H1 (cell line): Measurements from ENCODE around the gene PRXL2B. TPM values are rescaled to one million over a fixed set of nuclear protein-coding genes. Genes with fewer than 3 reads are reported as not detected.

Experiments
- CTCF ChIA-PET: fragments of 300-600 bp; sonication (Branson Sonifier 250); formaldehyde crosslinking; loops from one replicate; lab custom pipeline; 2021; ENCODE audit not compliant: partially characterized antibody; lab: Charles Lee
- POLR2A ChIA-PET: fragments of 300-600 bp; sonication (Branson Sonifier 250); formaldehyde crosslinking; loops from one replicate; lab custom pipeline; 2021; ENCODE audit warnings: inconsistent platforms; ENCODE audit not compliant: partially characterized antibody; lab: Charles Lee
- DNase-seq, 2 experiments: peaks; one replicate each; pipeline versions ENCODE4 v3.0.0 to v3.0.0-alpha.2; 2010 to 2022; ENCODE audit warnings: low spot score in 2 of 2, low read depth in 1 of 2, mixed read lengths in 1 of 2
- FAIRE-seq: peaks from 2 replicates; lab custom pipeline; 2011; peaks lifted over from hg19 to GRCh38; lab: Jason Lieb, UNC
- H2AFZ ChIP-seq: 2 replicates; pipeline ENCODE4 v1.8.1; 2012; ENCODE audit warnings: low read length, inconsistent platforms
- H2AK5ac ChIP-seq: 2 replicates; pipeline ENCODE4 v1.6.1; 2013; ENCODE audit warnings: low read depth, low read length
- H2BK120ac ChIP-seq: replicated peaks from 2 replicates; pipeline ENCODE3; 2013; ENCODE audit warnings: low read depth, low read length, inconsistent platforms
- H2BK12ac ChIP-seq: 2 replicates; pipeline ENCODE4 v1.6.1; 2013; ENCODE audit warnings: low read depth, low read length
- H2BK15ac ChIP-seq: 2 replicates; pipeline ENCODE4 v1.6.1; 2013; ENCODE audit warnings: low read length
- H2BK20ac ChIP-seq: 2 replicates; pipeline ENCODE4 v1.6.1; 2013; ENCODE audit warnings: low read length
- H2BK5ac ChIP-seq: 2 replicates; pipeline ENCODE4 v1.6.1; 2013; ENCODE audit warnings: low read depth, low read length
- H3K14ac ChIP-seq: 2 replicates; pipeline ENCODE4 v1.6.1; 2013; ENCODE audit warnings: inconsistent platforms; ENCODE audit not compliant: insufficient read length
- H3K18ac ChIP-seq: 2 replicates; pipeline ENCODE4 v1.6.1; 2013; ENCODE audit warnings: low read length; ENCODE audit errors: extremely low read depth
- H3K23ac ChIP-seq: 2 replicates; pipeline ENCODE4 v1.6.1; 2013; ENCODE audit warnings: inconsistent platforms; ENCODE audit not compliant: insufficient read length
- H3K23me2 ChIP-seq: 2 replicates; pipeline ENCODE4 v1.6.1; 2013; ENCODE audit warnings: low read depth, low read length
- H3K27ac ChIP-seq: 2 replicates; pipeline ENCODE4 v1.6.1; 2011; ENCODE audit warnings: low read depth, low read length, inconsistent platforms
- H3K27me3 ChIP-seq, 4 experiments: replicated peaks in 1 of 4; 1 replicate in 1 of 4; 2 replicates in 3 of 4; pipeline versions ENCODE4 v1.6.1 to v1.8.1; 2011 to 2013; ENCODE audit warnings: low read length in 3 of 4, mild to moderate bottlenecking in 3 of 4, inconsistent platforms in 2 of 4, mixed read lengths in 2 of 4, moderate library complexity in 1 of 4; ENCODE audit not compliant: control insufficient read depth in 3 of 4, insufficient read depth in 3 of 4; ENCODE audit errors: extremely low read depth in 1 of 4
- H3K36me3 ChIP-seq, 4 experiments: 2 replicates each; pipeline versions ENCODE4 v1.6.1 to v1.8.1; 2011 to 2013; ENCODE audit warnings: mild to moderate bottlenecking in 4 of 4, low read length in 3 of 4, moderate library complexity in 2 of 4, control low read depth in 1 of 4, inconsistent platforms in 1 of 4; ENCODE audit not compliant: insufficient read depth in 4 of 4, control insufficient read depth in 2 of 4
- H3K4ac ChIP-seq: replicated peaks from 2 replicates; pipeline ENCODE3; 2013; ENCODE audit warnings: low read length, low read depth, mixed read lengths, inconsistent platforms; ENCODE audit not compliant: insufficient read length
- H3K4me1 ChIP-seq, 4 experiments: replicated peaks in 1 of 4; 1 replicate in 1 of 4; 2 replicates in 3 of 4; pipeline versions ENCODE4 v1.6.1 to v1.8.1; 2011 to 2013; ENCODE audit warnings: low read length in 3 of 4, inconsistent platforms in 2 of 4, mixed read lengths in 1 of 4; ENCODE audit not compliant: insufficient read depth in 4 of 4, control insufficient read depth in 3 of 4
- H3K4me2 ChIP-seq, 2 experiments: 2 replicates each; pipeline versions ENCODE4 v1.6.1 to v1.8.1; 2011 to 2013; ENCODE audit warnings: low read depth in 2 of 2, low read length in 2 of 2, control low read depth in 1 of 2, inconsistent platforms in 1 of 2, mild to moderate bottlenecking in 1 of 2; ENCODE audit not compliant: insufficient read depth in 1 of 2
- H3K4me3 ChIP-seq, 4 experiments: fragments of 200-600, 300-600 bp in 1 of 4; sonication (generic), shearing (Covaris generic), sonication (Bioruptor Twin) in 1 of 4; 2 replicates each; pipeline versions ENCODE4 v1.5.1 to v1.8.1; 2011 to 2016; ENCODE audit warnings: low read length in 4 of 4, low read depth in 3 of 4, control low read depth in 2 of 4, inconsistent platforms in 2 of 4, mild to moderate bottlenecking in 2 of 4, mixed read lengths in 1 of 4, moderate library complexity in 1 of 4; ENCODE audit not compliant: insufficient read depth in 2 of 4; ENCODE audit errors: extremely low read depth in 1 of 4
- H3K56ac ChIP-seq: replicated peaks from 2 replicates; pipeline ENCODE3; 2013; ENCODE audit warnings: low read depth, mild to moderate bottlenecking, mixed read lengths, low read length, inconsistent platforms; ENCODE audit not compliant: insufficient read length
- H3K79me1 ChIP-seq: 2 replicates; pipeline ENCODE4 v1.6.1; 2013; ENCODE audit warnings: low read depth, low read length, control low read depth
- H3K79me2 ChIP-seq, 2 experiments: 2 replicates each; pipeline versions ENCODE4 v1.6.1 to v1.8.1; 2012 to 2013; ENCODE audit warnings: low read length in 2 of 2, mild to moderate bottlenecking in 2 of 2, inconsistent platforms in 1 of 2; ENCODE audit not compliant: insufficient read depth in 2 of 2, control insufficient read depth in 1 of 2
- H3K9ac ChIP-seq, 4 experiments: replicated peaks in 1 of 4; 1 replicate in 1 of 4; 2 replicates in 3 of 4; pipeline versions ENCODE4 v1.6.1 to v1.8.1; 2011 to 2013; ENCODE audit warnings: low read depth in 3 of 4, low read length in 3 of 4, control low read depth in 2 of 4, mild to moderate bottlenecking in 2 of 4, moderate library complexity in 2 of 4, inconsistent platforms in 1 of 4; ENCODE audit errors: extremely low read depth in 1 of 4
- H3K9me3 ChIP-seq, 2 experiments: 2 replicates each; pipeline versions ENCODE4 v1.6.1 to v1.8.1; 2012 to 2013; ENCODE audit warnings: mild to moderate bottlenecking in 2 of 2, moderate library complexity in 2 of 2, control low read depth in 1 of 2, inconsistent platforms in 1 of 2, low read depth in 1 of 2, low read length in 1 of 2, mixed read lengths in 1 of 2; ENCODE audit not compliant: insufficient read depth in 2 of 2
- H4K20me1 ChIP-seq, 2 experiments: replicated peaks in 1 of 2; 2 replicates each; pipeline versions ENCODE3 to v1.8.1; 2011 to 2013; ENCODE audit warnings: inconsistent platforms in 2 of 2, low read length in 2 of 2, mild to moderate bottlenecking in 1 of 2; ENCODE audit not compliant: insufficient read depth in 2 of 2, control insufficient read depth in 1 of 2
- H4K5ac ChIP-seq: 2 replicates; pipeline ENCODE4 v1.6.1; 2013; ENCODE audit warnings: low read length, low read depth, mixed read lengths, inconsistent platforms; ENCODE audit not compliant: insufficient read length
- H4K8ac ChIP-seq: 2 replicates; pipeline ENCODE4 v1.8.0; 2013; ENCODE audit warnings: mild to moderate bottlenecking, moderate library complexity, low read length, inconsistent platforms; ENCODE audit not compliant: insufficient read depth; ENCODE audit errors: extremely low read depth
- H4K91ac ChIP-seq: replicated peaks from 2 replicates; pipeline ENCODE3; 2013; ENCODE audit warnings: low read length, mixed read lengths, inconsistent platforms; ENCODE audit not compliant: insufficient read length
- GABPA ChIP-seq: IDR thresholded peaks from 2 replicates; pipeline ENCODE4 v1.6.1; 2011; ENCODE audit warnings: mild to moderate bottlenecking, low read length, moderate library complexity, borderline replicate concordance; ENCODE audit not compliant: insufficient read depth
- HDAC6 ChIP-seq: IDR thresholded peaks from one replicate; pipeline ENCODE4 v1.7.1; 2012; ENCODE audit warnings: low read depth, mild to moderate bottlenecking, inconsistent platforms, low read length, moderate library complexity
- RFX5 ChIP-seq: IDR thresholded peaks from 2 replicates; pipeline ENCODE4 v1.6.1; 2011; ENCODE audit warnings: low read depth, low read length, improper control_type of control experiment, borderline replicate concordance
- SIN3A ChIP-seq, 2 experiments: IDR thresholded peaks in 1 of 2; conservative IDR thresholded peaks in 1 of 2; 2 replicates each; pipeline ENCODE4 v1.6.1; 2011 to 2012; ENCODE audit warnings: low read length in 2 of 2, improper control_type of control experiment in 1 of 2, low read depth in 1 of 2, mild to moderate bottlenecking in 1 of 2
- WGBS, 2 experiments: shearing (Covaris generic) in 1 of 2; methylation state at CpG; one replicate each; pipeline versions ENCODE4 v1.1.6 to v1.1.7; 2013 to 2015; ENCODE audit warnings: low lambda C conversion rate in 2 of 2, mixed read lengths in 2 of 2, inconsistent platforms in 1 of 2, low coverage in 1 of 2, missing lambda C conversion rate in 1 of 2; ENCODE audit not compliant: insufficient replicate concordance in 2 of 2, insufficient coverage in 1 of 2, insufficient read length in 1 of 2; ENCODE audit errors: extremely low coverage in 1 of 2, missing lambda C conversion rate in 1 of 2; 5-methylcytosine and 5-hydroxymethylcytosine counted together
- polyA plus RNA-seq, 7 experiments: library from polyadenylated mRNA; depleted of rRNA in 3 of 7; stranded (reverse) in 5 of 7; unstranded in 2 of 7; fragments of >200 nt in 5 of 7; fragments of 200-250 nt in 2 of 7; gene quantifications; 1 replicate in 5 of 7; 2 replicates in 1 of 7; 4 replicates in 1 of 7; pipeline versions ENCODE4 v1.2.1 to v1.2.3, GENCODE V29; 2011 to 2013; ENCODE audit warnings: missing spikeins in 2 of 7, mixed read lengths in 2 of 7
- total RNA-seq: library from RNA; stranded (reverse); fragmentation: NEBNext Ultra II Directional; extraction: Animal tissue kit (Norgen Biotek cat#: 25700); gene quantifications from 2 replicates; pipeline ENCODE4 v1.2.1, GENCODE V29; 2021

The PRXL2B gene
- total and polyA plus RNA-seq, 2 of the 8 experiments (the other 6 are each of a cell fraction or from before 2014, with no cell fraction given): 35.3 to 46.0 TPM

- Histone ChIP-seq H3K79me2 (no peaks in the 10 kb centered on the region), H3K27me3 (no peaks in the 10 kb centered on the region), H3K18ac (no peak overlapping the region), H3K9me3 (peaks cover 0 to 12% of the 10 kb centered on the region in 2 experiments; a peak in 2 of 4 replicates), H3K27ac (no peak overlapping the region), H3K4me3 (no peak overlapping the region), H3K23ac (no peak overlapping the region), H2AFZ (no peak overlapping the region), H2BK12ac (no peak overlapping the region), H3K56ac (no peak overlapping the region), H2BK5ac (no peak overlapping the region), H2BK120ac (no peak overlapping the region), H3K23me2 (peaks cover 12% of the 10 kb centered on the region), H3K79me1 (no peaks in the 10 kb centered on the region; the same call in 1 of the 2 replicates), H3K36me3 (peaks cover 0 to 8% (median 0%) of the 10 kb centered on the region in 4 experiments; a peak in 1 of 8 replicates), H3K4me1 (peaks cover 0 to 17% (median 8%) of the 10 kb centered on the region in 4 experiments; a peak in 3 of 7 replicates), H4K5ac (no peak overlapping the region), H4K8ac (no peak overlapping the region), H3K4me2 (no peak overlapping the region), H3K14ac (no peak overlapping the region), H3K9ac (no peak overlapping the region), H4K91ac (no peak overlapping the region), H4K20me1 (peaks cover 2 to 3% of the 10 kb centered on the region in 2 experiments), H2AK5ac (no peak overlapping the region), H2BK20ac (no peak overlapping the region), H2BK15ac (no peak overlapping the region), H3K4ac (no peak overlapping the region)
- DNase-seq: no peak
- CTCF ChIA-PET: no interaction called here
- WGBS, 2 experiments: 91% methylated on average over 19 of the region's 25 CpGs; no CpG with 5 or more reads in 1 of the 2 experiments
- no peak for FAIRE-seq
- TF ChIP-seq HDAC6 (no peak), SIN3A (conservative IDR thresholded peaks at IDR 0.05 in 1 of 2, IDR thresholded peaks at IDR 0.05 in 1 of 2; ENCODE audit: low read depth in 1 of 2, low read length in 2 of 2) (no peak), GABPA (no peak), RFX5 (no peak)
- POLR2A ChIA-PET: no interaction called here
These were observed 3.1 kb downstream of the PRXL2B start for GRCh38 chr1:2589431-2590232.
